Suprapubic skin (tissue), 4 donors: Measurements from ENCODE around the gene KCNT2. TPM values are rescaled to one million over a fixed set of nuclear protein-coding genes. Genes with fewer than 3 reads are reported as not detected.

Source experiments
- DNase-seq, 2 donors: peaks; one replicate each; pipeline ENCODE4 v3.0.0-alpha.2; 2019; ENCODE audit warnings: low spot score in 2 of 2
- H3K27ac ChIP-seq: fragments of 200-600 bp; sonication (generic); one replicate; pipeline ENCODE4 v1.5.1; 2019
- H3K27me3 ChIP-seq: fragments of 200-600 bp; sonication (generic); one replicate; pipeline ENCODE4 v1.5.1; 2019
- H3K36me3 ChIP-seq: fragments of 200-600 bp; sonication (generic); one replicate; pipeline ENCODE4 v1.5.1; 2019
- H3K4me1 ChIP-seq: fragments of 200-600 bp; sonication (generic); one replicate; pipeline ENCODE4 v1.5.1; 2019
- H3K4me3 ChIP-seq: fragments of 200-600 bp; sonication (generic); one replicate; pipeline ENCODE4 v1.5.1; 2019; ENCODE audit warnings: mild to moderate bottlenecking
- H3K9me3 ChIP-seq: fragments of 200-600 bp; sonication (generic); one replicate; pipeline ENCODE4 v1.5.1; 2019
- CTCF ChIP-seq, 2 donors: fragments of 200-600 bp in 1 of 2; fragments of 450-650 bp in 1 of 2; sonication (generic) in 1 of 2; IDR thresholded peaks; one replicate each; pipeline ENCODE4 v1.5.1; 2016 to 2019; ENCODE audit warnings: antibody characterized with exemption in 2 of 2, mild to moderate bottlenecking in 1 of 2, moderate library complexity in 1 of 2
- EP300 ChIP-seq: sonication (generic); formaldehyde crosslinking; IDR thresholded peaks from one replicate; pipeline ENCODE4 v1.6.1; 2017; ENCODE audit warnings: antibody characterized with exemption
- POLR2A ChIP-seq, 2 donors: fragments of 450-650 bp; IDR thresholded peaks; one replicate each; pipeline ENCODE4 v1.6.1; 2017; ENCODE audit warnings: antibody characterized with exemption in 2 of 2, mild to moderate bottlenecking in 2 of 2, moderate library complexity in 2 of 2
- POLR2AphosphoS5 ChIP-seq, 3 donors: sonication (generic); formaldehyde crosslinking; IDR thresholded peaks; one replicate each; pipeline ENCODE4 v1.6.1; 2017; ENCODE audit warnings: antibody characterized with exemption in 3 of 3
- WGBS: methylation state at CpG from one replicate; pipeline ENCODE4 v1.1.5; 2018; 5-methylcytosine and 5-hydroxymethylcytosine counted together
- total RNA-seq, 4 donors: library from RNA; depleted of rRNA; stranded (reverse); fragments of >200 nt; gene quantifications; one replicate each; pipeline ENCODE4 v1.1.0, GENCODE V29; 2016

The KCNT2 gene
- total RNA-seq, result 1 to 10 TPM in 1 of 4 donors, under 1 TPM in 3; 0.34 to 2.5 (median 0.34) TPM

- peak; percentile 83 to 84 for DNase-seq
- Histone ChIP-seq H3K4me1 (peaks cover 16% of the 10 kb centered on the region), H3K36me3 (no peaks in the 10 kb centered on the region), H3K4me3 (peak within 1 kb of the TSS; percentile 55), H3K27me3 (peaks cover 8% of the 10 kb centered on the region), H3K9me3 (no peaks in the 10 kb centered on the region), H3K27ac (peak within 1 kb of the TSS; percentile 74)
- 2% methylated on average over 35 of the region's 43 CpGs for WGBS
- TF ChIP-seq CTCF (IDR thresholded peaks at IDR 0.05), result peak in 1 of 2 donors; percentile 2
- no peak for TF ChIP-seq POLR2AphosphoS5 (IDR thresholded peaks at IDR 0.05)
- no peak for TF ChIP-seq EP300
- no peak for TF ChIP-seq POLR2A (IDR thresholded peaks at IDR 0.05)
These were observed at the start of gene KCNT2 for GRCh38 chr1:196608390-196609369. Gene KCNT2 (minus strand): TSS chr1:196608440. CDS start chr1:196608309, 131 bp downstream.

- H3K27me3 ChIP-seq, result no peaks in the 10 kb centered on the region
- no peaks in the 10 kb centered on the region for H3K9me3 ChIP-seq
- H3K36me3 ChIP-seq, result no peaks in the 10 kb centered on the region
- peak overlapping the region; percentile 29 for H3K4me3 ChIP-seq
- no peak overlapping the region for H3K27ac ChIP-seq
- WGBS, result 76% methylated on average over 3 of the region's 3 CpGs
- TF ChIP-seq EP300 (no peak), POLR2AphosphoS5 (IDR thresholded peaks at IDR 0.05) (no peak), POLR2A (IDR thresholded peaks at IDR 0.05) (no peak), CTCF (IDR thresholded peaks at IDR 0.05) (no peak)
- DNase-seq, result no peak
- H3K4me1 ChIP-seq, result peaks cover 2% of the 10 kb centered on the region
These were observed 47.3 kb upstream of the KCNT2 start for GRCh38 chr1:196655494-196655893.

- Histone ChIP-seq H3K36me3 (no peaks in the 10 kb centered on the region), H3K27ac (no peak overlapping the region), H3K4me3 (peak overlapping the region; percentile 29), H3K27me3 (no peaks in the 10 kb centered on the region), H3K9me3 (no peaks in the 10 kb centered on the region), H3K4me1 (no peaks in the 10 kb centered on the region)
- no peak for DNase-seq
- no peak for TF ChIP-seq EP300
- no peak for TF ChIP-seq POLR2A (IDR thresholded peaks at IDR 0.05)
- no peak for TF ChIP-seq POLR2AphosphoS5 (IDR thresholded peaks at IDR 0.05)
- no peak for TF ChIP-seq CTCF (IDR thresholded peaks at IDR 0.05)
- 70% methylated on average over 3 of the region's 3 CpGs for WGBS
These were observed 46.8 kb upstream of the KCNT2 start for GRCh38 chr1:196655071-196655470.

GRCh38 chr1:196654271-196654670 lies 46.0 kb upstream of the KCNT2 start:
- Histone ChIP-seq H3K9me3 (no peaks in the 10 kb centered on the region), H3K4me3 (peak overlapping the region; percentile 29), H3K36me3 (no peaks in the 10 kb centered on the region), H3K4me1 (no peaks in the 10 kb centered on the region), H3K27me3 (no peaks in the 10 kb centered on the region), H3K27ac (peak overlapping the region; percentile 26)
- no peak for DNase-seq
- WGBS, result 55% methylated on average over 2 of the region's 2 CpGs
- TF ChIP-seq POLR2AphosphoS5 (IDR thresholded peaks at IDR 0.05), result no peak
- TF ChIP-seq CTCF (IDR thresholded peaks at IDR 0.05), result no peak
- TF ChIP-seq POLR2A (IDR thresholded peaks at IDR 0.05), result no peak
- TF ChIP-seq EP300, result no peak

- TF ChIP-seq CTCF (IDR thresholded peaks at IDR 0.05) (peak in 1 of 2 donors; percentile 1), POLR2AphosphoS5 (IDR thresholded peaks at IDR 0.05) (no peak)
- Histone ChIP-seq H3K4me1 (no peaks in the 10 kb centered on the region), H3K36me3 (no peaks in the 10 kb centered on the region), H3K9me3 (no peaks in the 10 kb centered on the region), H3K4me3 (peak within 1 kb of the TSS; percentile 29), H3K27me3 (no peaks in the 10 kb centered on the region), H3K27ac (peak within 1 kb of the TSS; percentile 46)
- no peak for DNase-seq
- WGBS, result 14% methylated on average over 5 of the region's 5 CpGs
These were observed 43.5 kb upstream of the KCNT2 start, which contains the start of gene CFH for GRCh38 chr1:196651637-196652215. Gene CFH (plus strand): TSS chr1:196652043. CDS start chr1:196652118, 75 bp downstream.
